Peyer's patch (tissue), 4 donors: Measurements from ENCODE around the gene MMP24.

ENCODE experiments used
- POLR2A ChIP-seq, 2 donors: fragments of 450-650 bp; IDR thresholded peaks; one replicate each; pipeline ENCODE4 v1.5.1; 2017; ENCODE audit warnings: antibody characterized with exemption in 2 of 2, mild to moderate bottlenecking in 2 of 2, moderate library complexity in 2 of 2
- TF ChIP-seq, protein P1 (sequence below), 6 experiments: fragments of 450-650 bp in 4 of 6; fragments of 200-600 bp in 2 of 6; sonication (generic) in 1 of 6; IDR thresholded peaks; one replicate each; pipeline ENCODE4 v1.5.1; 2017 to 2019; ENCODE audit warnings: antibody characterized with exemption in 6 of 6, mild to moderate bottlenecking in 3 of 6, moderate library complexity in 1 of 6

DNA sequence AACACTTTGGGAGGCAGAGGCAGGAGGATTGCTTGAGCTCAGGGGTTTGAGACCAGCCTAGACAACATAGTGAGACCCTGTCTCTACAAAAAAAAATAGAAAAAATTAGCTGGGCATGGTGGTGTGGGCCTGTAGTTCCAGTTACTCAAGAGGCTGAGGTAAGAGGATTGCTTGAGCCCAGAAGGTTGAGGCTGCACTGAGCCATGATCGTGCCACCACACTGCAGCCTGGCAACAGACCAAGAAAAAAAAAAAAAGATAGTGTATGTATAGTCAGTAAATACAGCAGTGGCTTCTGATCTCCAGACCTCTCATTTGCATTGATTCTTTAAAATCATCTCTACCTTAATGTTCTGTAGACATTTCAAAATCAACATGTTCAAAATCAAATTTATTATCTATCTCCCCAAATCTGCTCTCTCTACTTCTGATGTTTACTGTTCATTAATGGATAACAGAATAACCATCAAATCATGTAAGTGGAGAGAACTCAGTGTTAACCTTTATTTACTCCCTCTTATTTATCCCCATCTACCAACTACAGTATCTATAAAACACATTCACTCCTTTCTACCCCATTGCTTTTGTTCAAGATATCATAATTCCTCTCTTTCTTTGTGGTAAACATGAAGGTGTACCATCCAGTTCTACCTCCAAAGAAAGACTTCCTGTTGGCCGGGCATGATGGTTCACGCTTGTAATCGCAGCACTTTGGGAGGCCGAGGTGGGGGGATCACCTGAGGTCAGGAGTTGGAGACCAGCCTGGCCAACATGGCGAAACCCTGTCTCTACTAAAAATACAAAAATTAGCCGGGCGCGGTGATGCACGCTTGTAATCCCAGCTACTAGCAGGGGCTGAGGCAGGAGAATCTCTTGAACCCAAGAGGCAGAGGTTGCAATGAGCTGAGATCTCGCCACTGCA lies 46.9 kb upstream of the MMP24 start:
- TF ChIP-seq, protein P1, sequence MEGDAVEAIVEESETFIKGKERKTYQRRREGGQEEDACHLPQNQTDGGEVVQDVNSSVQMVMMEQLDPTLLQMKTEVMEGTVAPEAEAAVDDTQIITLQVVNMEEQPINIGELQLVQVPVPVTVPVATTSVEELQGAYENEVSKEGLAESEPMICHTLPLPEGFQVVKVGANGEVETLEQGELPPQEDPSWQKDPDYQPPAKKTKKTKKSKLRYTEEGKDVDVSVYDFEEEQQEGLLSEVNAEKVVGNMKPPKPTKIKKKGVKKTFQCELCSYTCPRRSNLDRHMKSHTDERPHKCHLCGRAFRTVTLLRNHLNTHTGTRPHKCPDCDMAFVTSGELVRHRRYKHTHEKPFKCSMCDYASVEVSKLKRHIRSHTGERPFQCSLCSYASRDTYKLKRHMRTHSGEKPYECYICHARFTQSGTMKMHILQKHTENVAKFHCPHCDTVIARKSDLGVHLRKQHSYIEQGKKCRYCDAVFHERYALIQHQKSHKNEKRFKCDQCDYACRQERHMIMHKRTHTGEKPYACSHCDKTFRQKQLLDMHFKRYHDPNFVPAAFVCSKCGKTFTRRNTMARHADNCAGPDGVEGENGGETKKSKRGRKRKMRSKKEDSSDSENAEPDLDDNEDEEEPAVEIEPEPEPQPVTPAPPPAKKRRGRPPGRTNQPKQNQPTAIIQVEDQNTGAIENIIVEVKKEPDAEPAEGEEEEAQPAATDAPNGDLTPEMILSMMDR (IDR thresholded peaks at IDR 0.05): no peak
- TF ChIP-seq POLR2A (IDR thresholded peaks at IDR 0.05): no peak
